GM19099 (cell line): ENCODE measurements around the gene MOCOS.

ENCODE experiments used
- POLR2A ChIP-seq: IDR thresholded peaks from 3 replicates; pipeline ENCODE4 v1.6.1; 2011; ENCODE audit warnings: low read depth; ENCODE audit not compliant: insufficient read length; ENCODE audit errors: extremely low read depth

The MOCOS gene, protein sequence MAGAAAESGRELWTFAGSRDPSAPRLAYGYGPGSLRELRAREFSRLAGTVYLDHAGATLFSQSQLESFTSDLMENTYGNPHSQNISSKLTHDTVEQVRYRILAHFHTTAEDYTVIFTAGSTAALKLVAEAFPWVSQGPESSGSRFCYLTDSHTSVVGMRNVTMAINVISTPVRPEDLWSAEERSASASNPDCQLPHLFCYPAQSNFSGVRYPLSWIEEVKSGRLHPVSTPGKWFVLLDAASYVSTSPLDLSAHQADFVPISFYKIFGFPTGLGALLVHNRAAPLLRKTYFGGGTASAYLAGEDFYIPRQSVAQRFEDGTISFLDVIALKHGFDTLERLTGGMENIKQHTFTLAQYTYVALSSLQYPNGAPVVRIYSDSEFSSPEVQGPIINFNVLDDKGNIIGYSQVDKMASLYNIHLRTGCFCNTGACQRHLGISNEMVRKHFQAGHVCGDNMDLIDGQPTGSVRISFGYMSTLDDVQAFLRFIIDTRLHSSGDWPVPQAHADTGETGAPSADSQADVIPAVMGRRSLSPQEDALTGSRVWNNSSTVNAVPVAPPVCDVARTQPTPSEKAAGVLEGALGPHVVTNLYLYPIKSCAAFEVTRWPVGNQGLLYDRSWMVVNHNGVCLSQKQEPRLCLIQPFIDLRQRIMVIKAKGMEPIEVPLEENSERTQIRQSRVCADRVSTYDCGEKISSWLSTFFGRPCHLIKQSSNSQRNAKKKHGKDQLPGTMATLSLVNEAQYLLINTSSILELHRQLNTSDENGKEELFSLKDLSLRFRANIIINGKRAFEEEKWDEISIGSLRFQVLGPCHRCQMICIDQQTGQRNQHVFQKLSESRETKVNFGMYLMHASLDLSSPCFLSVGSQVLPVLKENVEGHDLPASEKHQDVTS

DNA sequence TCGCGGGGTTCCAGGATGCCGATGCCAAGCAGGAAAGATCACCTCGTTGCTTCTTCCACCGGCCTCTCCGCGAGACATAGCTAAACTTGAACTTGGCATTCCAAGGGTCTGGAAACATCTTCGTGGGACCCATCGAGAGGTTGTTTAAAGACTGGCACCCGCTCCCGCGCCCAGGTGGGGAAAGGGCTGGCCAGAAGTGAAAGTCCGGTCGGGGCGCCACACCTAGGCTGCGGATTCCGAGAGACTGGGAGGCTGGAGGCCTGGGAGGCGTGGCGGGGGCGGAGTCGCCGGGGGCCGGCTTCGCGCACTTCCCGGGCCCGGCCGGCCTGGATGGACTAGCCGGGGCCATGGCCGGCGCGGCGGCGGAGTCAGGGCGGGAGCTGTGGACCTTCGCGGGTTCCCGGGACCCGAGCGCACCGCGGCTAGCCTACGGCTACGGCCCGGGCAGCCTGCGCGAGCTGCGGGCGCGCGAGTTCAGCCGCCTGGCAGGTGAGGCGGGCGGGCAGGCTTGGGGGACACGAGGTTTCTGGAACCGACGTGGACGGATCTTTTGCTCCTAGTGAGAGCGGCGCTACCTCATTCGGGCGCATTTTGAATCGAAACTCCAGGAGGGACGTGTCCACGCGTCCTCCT, at the start of gene MOCOS:
TSS of gene MOCOS (plus strand) at position 305 of the 633 bp plus-strand sequence. CDS start at position 348, 43 bp downstream.
- no peak for TF ChIP-seq POLR2A

DNA sequence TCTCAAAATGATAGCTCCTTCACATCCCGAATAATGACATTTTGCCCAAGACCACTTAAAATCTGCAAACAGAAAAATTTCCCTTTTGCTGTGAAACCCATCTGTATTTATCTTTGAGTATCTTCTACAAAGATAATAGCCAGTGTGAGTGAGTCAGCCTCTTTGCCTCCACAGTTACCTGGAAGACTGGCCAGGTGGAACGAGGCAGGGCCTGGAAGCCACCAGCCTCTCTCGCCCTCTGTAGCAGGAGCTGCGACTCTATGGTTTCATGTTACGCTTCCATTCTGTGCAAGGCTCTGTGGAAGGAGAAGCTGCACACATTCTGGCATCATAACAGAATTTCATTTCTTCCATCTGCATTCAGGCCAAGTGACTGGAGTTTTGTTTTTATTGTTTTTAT, 48.1 kb upstream of the MOCOS start:
- TF ChIP-seq POLR2A = no peak

DNA sequence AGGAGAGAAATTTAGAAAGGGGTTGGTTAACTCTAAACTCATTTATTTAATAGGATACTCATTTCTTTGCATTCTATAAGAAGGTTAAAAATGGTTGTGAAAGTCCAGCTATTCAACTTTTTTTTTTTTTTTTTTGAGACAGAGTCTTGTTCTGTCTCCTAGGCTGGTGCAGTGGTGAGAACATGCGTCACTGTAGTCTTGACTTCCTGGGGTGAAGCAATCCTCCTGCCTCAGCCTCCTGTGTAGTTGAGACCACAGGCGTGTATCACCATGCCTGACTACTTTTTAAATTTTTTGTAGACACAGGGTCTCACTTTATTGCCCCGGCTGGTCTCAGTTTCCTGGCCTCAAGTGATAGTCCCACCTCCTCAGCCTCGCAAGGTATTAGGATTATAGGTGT, 45.7 kb upstream of the MOCOS start:
- no peak for TF ChIP-seq POLR2A

DNA sequence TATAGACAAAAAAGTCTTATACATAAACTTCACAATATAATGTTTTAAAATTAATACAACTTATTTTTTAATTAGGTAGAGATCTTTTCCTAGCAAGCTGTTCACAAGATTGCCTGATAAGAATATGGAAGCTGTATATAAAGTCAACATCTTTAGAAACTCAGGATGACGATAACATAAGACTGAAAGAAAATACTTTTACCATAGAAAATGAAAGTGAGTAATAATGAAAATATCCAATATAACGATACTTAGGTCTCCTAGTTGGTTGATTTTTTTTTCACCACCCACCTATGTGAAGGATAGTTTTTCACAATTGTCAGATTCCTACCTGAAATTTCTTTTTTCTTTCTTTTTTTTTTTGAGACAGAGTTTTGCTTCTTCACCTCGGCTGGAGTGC, 44.5 kb upstream of the MOCOS start:
- TF ChIP-seq POLR2A = no peak

DNA sequence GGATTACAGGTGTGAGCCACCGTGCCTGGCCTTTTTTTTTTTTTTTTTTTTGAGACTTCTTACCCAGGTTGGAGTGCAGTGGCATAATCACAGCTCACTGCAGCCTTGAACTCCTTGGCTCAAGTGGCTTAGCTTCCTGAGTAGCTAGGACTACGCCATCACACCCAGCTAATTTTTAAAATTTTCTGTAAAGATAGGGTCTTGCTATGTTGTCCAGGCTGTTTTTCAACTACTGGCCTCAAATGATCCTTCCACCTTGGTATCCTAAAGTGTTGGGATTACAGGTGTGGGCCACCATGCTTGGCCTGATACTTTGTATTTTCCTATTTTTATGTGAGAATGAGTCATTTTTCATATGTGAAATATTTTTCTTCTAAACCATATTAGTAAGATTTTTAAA, 43.9 kb upstream of the MOCOS start:
- TF ChIP-seq POLR2A = no peak

DNA sequence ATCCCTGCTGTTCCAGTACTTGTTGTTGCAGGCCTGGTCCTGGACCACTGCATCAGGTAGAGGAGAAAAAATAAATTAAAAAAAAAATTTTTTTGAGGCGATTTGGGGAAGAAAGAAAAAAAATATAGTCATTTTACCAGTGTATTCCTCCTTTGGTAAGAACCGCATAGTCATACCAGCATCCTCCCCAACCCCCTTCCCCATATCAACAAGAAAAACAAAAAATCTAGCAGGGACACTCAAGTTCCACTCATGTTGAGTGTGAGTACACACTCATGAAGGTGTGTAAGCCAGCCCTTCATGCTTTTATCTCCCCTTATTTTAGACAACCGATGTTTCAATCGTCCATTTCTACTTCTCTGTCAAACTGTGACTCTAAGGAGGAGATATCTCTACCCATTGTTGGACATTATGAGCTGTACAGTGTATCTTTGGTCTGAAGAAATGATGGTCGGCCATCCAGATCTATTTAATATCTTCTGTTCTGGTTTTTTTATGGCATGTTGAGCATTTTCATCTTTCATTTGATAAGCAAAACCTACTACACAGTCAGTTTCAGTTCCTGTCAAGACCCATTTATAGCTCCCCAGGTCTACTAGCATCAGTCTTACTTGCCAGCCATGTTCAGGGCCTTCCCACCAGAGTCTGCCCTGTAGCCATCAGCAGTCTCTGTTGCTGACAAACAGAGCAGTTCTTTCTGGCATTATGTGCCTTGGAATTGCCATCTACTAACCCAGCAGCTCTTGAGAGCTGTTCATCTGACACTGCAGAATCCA, 37.6 kb upstream of the MOCOS start:
- no peak for TF ChIP-seq POLR2A

DNA sequence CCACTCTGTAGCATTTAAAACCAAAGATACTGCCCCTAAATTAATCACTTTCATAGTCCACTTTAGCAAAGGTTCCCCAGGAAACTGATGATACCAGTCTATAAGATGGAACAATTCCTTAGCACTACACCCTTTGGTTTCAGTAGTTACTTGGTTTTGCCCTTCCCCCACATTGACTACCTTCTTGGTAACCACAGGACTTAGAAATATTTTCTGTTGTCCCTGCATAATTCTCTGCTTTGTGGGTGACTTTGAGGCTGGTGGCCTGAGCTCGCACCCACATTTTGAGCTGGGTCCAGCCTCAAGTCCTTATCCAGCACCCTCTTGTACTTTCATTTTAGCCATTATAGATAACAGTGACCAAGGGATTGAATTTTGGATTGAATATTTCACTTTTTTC, 34.5 kb upstream of the MOCOS start:
- no peak for TF ChIP-seq POLR2A

DNA sequence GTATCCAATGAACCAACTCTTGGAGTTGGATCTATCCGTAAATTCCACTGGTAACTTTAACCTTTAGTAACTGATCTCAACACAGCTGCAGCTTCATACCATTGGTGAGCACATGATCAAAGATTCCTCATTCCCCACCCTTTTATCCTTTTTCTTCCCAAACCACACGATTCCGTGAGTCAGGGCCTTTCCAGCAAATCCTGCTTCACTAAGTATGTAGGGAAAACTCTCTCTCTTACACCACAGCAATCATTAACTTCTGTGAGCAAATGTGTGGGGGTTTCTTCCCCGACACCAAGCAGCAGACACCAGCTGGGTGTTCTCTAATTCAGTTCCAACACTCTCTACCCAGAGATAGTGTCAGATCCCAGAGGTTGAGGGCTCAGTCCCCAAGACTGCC, 34.1 kb upstream of the MOCOS start:
- no peak for TF ChIP-seq POLR2A

DNA sequence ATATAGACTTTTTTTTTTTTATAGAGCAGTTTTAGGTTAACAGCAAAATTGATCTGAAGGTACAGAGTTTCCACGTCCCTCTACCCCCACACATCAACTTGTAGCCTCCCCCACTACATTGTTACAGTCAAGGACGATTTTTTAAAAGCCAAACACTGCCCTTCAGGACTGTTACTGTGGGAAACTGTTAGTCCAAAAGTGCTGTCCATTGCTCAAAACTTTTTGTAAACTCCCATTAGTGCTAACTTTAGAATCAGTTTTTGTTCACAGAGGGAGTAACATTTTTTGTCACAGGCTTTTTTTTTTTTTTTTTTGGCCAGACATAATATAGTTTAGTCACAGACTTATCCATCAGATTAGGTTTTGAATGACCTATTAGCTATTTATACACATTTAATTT, 33.5 kb upstream of the MOCOS start:
- no peak for TF ChIP-seq POLR2A

DNA sequence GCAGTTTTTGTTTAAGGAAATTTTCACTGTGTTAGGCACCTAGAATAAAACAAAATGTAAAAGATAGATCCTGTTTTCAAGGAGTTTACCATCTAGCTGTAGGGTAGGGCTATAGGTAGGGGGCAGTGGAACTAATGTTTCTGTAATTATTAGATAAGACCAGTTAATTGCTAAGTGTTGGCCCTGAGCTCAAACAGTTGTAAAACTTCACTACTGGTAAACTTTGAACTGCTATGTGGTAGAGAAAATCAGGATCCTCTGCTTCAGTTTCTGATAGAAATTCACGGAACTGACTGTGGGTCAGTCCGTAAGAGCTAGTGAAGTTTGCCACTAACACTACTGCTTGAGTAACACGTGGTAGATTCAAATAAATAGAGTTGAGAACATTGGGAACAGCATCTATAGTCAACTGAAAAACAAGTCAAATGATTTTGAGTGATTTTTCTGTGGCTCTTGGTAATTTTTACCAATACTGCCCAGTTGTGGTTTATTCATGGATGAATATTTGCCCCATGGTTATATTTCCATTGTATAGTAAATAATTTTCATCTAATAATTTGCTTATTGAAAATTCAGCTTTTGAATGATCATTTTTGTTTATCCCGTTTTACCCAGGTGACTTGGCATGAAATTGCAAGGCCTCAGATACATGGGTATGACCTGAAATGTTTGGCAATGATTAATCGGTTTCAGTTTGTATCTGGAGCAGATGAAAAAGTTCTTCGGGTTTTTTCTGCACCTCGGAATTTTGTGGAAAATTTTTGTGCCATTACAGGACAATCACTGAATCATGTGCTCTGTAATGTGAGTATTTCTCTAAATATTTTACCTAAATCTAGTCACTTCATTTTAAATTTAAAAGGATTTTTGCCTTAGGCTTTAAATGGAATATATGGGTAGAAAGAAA, 31.2 kb upstream of the MOCOS start:
- no peak for TF ChIP-seq POLR2A

DNA sequence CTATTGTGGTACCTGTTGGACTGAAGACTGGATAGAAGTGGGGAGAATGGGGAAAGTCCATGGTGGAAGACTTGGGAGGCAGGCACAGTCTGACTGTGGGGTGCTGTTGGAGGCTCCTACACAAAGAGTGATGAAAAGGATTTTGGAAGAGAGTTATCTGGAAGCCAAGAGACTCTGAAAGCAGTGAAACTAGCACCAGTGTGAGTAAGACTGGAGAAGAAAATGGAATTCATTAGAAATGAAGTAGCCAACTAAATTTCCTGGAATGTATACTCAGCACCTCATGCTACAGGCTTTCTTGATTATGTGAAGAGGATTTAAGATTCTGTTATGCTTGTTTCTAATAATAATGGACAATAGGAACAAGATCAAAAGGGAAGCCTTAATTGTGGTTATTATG, 29.9 kb upstream of the MOCOS start:
- no peak for TF ChIP-seq POLR2A

DNA sequence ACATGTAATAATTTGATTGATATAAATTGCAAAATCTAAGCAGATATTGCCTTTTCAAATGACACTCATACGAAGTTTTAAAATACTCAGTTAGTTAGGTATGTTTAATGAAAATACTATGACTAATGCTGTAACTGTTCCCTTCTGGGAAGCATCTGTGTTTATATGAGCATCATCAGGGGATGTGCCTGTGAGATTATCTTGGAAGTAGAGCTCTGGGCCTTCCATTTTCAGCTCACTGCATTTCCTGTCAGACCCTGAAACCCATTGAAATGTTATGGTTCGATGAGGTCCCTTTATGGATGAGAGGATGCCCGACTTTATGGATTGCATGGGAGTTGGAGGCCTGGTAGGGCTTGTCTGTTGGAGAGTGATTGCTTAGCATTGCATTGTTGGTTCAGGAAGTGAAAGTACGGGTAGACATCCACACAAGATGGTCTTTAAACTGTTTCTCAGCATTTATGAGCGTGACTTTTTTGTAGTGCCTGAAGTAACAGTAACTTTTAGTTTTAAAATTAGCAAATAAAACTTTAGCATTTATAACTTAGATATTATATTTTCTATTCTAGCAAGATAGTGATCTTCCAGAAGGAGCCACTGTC, 28.9 kb upstream of the MOCOS start:
- TF ChIP-seq POLR2A = no peak

DNA sequence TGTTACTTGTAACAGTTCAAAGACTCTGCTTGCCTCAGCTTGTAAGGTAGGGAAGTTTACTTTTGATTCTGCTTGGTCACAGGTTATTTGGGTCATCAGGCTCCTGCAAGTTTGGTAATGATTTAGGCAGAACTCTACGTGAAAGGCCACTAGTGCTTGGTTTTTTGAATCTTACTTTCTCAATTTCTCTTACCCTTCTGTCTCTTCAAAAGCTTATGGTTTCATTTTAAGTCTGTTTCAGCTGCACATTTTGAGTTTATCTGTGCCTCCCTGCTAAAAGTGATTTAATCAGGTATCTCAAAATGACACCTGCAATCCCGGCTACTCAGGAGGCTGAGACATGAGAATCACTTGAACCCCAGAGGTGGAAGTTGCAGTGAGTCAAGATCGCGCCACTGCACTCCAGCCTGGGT, 26.3 kb upstream of the MOCOS start:
- TF ChIP-seq POLR2A = no peak
